ENCODE results near the gene TMC3.
A peak's percentile ranks its signal among the peaks of the same experiment; 100 is the strongest.
"Not testable (repeated sequence)": the region's sequence is repeated elsewhere in the genome, so short reads cannot be mapped to it uniquely, and the experiment has no call there.

The TMC3 gene

GRCh38 chr15:81346611-81347010 lies 27.4 kb downstream of the TMC3 start:
- DNase-seq (ENCODE audit: low read depth in 2 of 2): no peak

GRCh38 chr15:81343371-81343770 lies 30.6 kb downstream of the TMC3 start:
- DNase-seq (ENCODE audit: low read depth in 2 of 2): no peak

GRCh38 chr15:81341351-81341750 lies 32.7 kb downstream of the TMC3 start:
- DNase-seq (ENCODE audit: low read depth in 2 of 2): no peak

- DNase-seq (ENCODE audit: low read depth in 2 of 2): no peak
Observed at GRCh38 chr15:81339851-81340250, 34.2 kb downstream of the TMC3 start.

- no peak for DNase-seq (ENCODE audit: low read depth in 2 of 2)
Observed at GRCh38 chr15:81339321-81339720, 34.7 kb downstream of the TMC3 start.

- DNase-seq (ENCODE audit: low read depth in 2 of 2): no peak
Observed at GRCh38 chr15:81338170-81339007, 35.6 kb downstream of the TMC3 start.

- no peak for DNase-seq (ENCODE audit: low read depth in 2 of 2)
Observed at GRCh38 chr15:81337713-81338157, 36.3 kb downstream of the TMC3 start.

- no peak for DNase-seq (ENCODE audit: low read depth in 2 of 2)
Observed at GRCh38 chr15:81337241-81337640, 36.8 kb downstream of the TMC3 start.

- DNase-seq (ENCODE audit: low read depth in 2 of 2): no peak
Observed at GRCh38 chr15:81336568-81336967, 37.4 kb downstream of the TMC3 start.

GRCh38 chr15:81335631-81336030 lies 38.4 kb downstream of the TMC3 start:
- no peak for DNase-seq (ENCODE audit: low read depth in 2 of 2)

GRCh38 chr15:81334768-81335435 lies 39.1 kb downstream of the TMC3 start:
- no peak for DNase-seq (ENCODE audit: low read depth in 2 of 2)

- DNase-seq (ENCODE audit: low read depth in 2 of 2): no peak
Observed at GRCh38 chr15:81333363-81333762, 40.6 kb downstream of the TMC3 start.

- no peak for DNase-seq (ENCODE audit: low read depth in 2 of 2)
Observed at GRCh38 chr15:81332326-81332725, 41.7 kb downstream of the TMC3 start.

- no peak for DNase-seq (ENCODE audit: low read depth in 2 of 2)
Observed at GRCh38 chr15:81331600-81331999, 42.4 kb downstream of the TMC3 start.

- DNase-seq (ENCODE audit: low read depth in 2 of 2): not testable (repeated sequence)
Observed at GRCh38 chr15:81331141-81331540, 42.9 kb downstream of the TMC3 start.

GRCh38 chr15:81330366-81331090 lies 43.5 kb downstream of the TMC3 start:
- no peak for DNase-seq (ENCODE audit: low read depth in 2 of 2)

- no peak for DNase-seq (ENCODE audit: low read depth in 2 of 2)
Observed at GRCh38 chr15:81329446-81329845, 44.6 kb downstream of the TMC3 start.

GRCh38 chr15:81327516-81327915 lies 46.5 kb downstream of the TMC3 start:
- no peak for DNase-seq (ENCODE audit: low read depth in 2 of 2)

GRCh38 chr15:81326466-81327212 lies 47.4 kb downstream of the TMC3 start:
- no peak for DNase-seq (ENCODE audit: low read depth in 2 of 2)

GRCh38 chr15:81323944-81324881 lies 49.8 kb downstream of the TMC3 start, which contains the start of gene STARD5:
Gene STARD5 (minus strand): TSS chr15:81324141. CDS start chr15:81324099, 42 bp downstream.
- DNase-seq (ENCODE audit: low read depth in 2 of 2): peak; percentile 89 to 92

GRCh38 chr15:81323559-81323943 lies 50.5 kb downstream of the TMC3 start:
- DNase-seq (ENCODE audit: low read depth in 2 of 2): no peak
